ENCODE measurements around the gene OTUD3.

GRCh38 chr1:19954059-19954458, 71.9 kb downstream of the OTUD3 start:
- TF ChIP-seq CTCF (IDR thresholded peaks at IDR 0.05) (no peak), POLR2A (IDR thresholded peaks at IDR 0.05; ENCODE audit: low read depth) (no peak)
